A549 (cell line): Measurements from ENCODE around the gene KCNV2.

Source experiments
- CTCF ChIP-seq: fragments of >200 bp; sonication (Bioruptor Twin); formaldehyde crosslinking; IDR thresholded peaks from 3 replicates; pipeline ENCODE4 v1.5.1; 2016
- EHF ChIP-seq: fragments of 250-450 bp; sonication (Bioruptor Pico); IDR thresholded peaks from 2 replicates; pipeline ENCODE4 v1.5.0; 2020; ENCODE audit warnings: mild to moderate bottlenecking
- POLR2A ChIP-seq: IDR thresholded peaks from 2 replicates; pipeline ENCODE4 v1.6.1; 2012; ENCODE audit warnings: mild to moderate bottlenecking, low read length

GRCh38 chr9:2767800-2768677 is 50.7 kb downstream of the KCNV2 start:
- no peak for TF ChIP-seq EHF (CRISPR knock-in tag)
- TF ChIP-seq POLR2A = no peak
- no peak for TF ChIP-seq CTCF
